ENCODE measurements around the gene THADA.

GRCh38 chr2:43370705-43371104, 225.1 kb downstream of the THADA start:
- no peak for TF ChIP-seq CTCF (IDR thresholded peaks at IDR 0.05)
- no peak for TF ChIP-seq EZH2phosphoT487 (IDR thresholded peaks at IDR 0.05)

Data from neural progenitor cell (in vitro differentiated cells).